ES-I3 (cell line): ENCODE measurements around the gene KRT28.
"Not testable (repeated sequence)": the region's sequence is repeated elsewhere in the genome, so short reads cannot be mapped to it uniquely, and the experiment has no call there.

Experiments
- H3K36me3 ChIP-seq: 2 replicates; pipeline ENCODE4 v1.6.1; 2013; ENCODE audit warnings: mild to moderate bottlenecking, low read length, control low read depth, moderate library complexity; ENCODE audit not compliant: insufficient read depth
- H3K4me1 ChIP-seq: 2 replicates; pipeline ENCODE4 v1.6.1; 2013; ENCODE audit warnings: mild to moderate bottlenecking, control low read depth, low read length; ENCODE audit not compliant: insufficient read depth
- H3K9ac ChIP-seq: 2 replicates; pipeline ENCODE4 v1.6.1; 2013; ENCODE audit warnings: low read depth, mild to moderate bottlenecking, low read length, moderate library complexity
- H3K9me3 ChIP-seq: 2 replicates; pipeline ENCODE4 v1.6.1; 2013; ENCODE audit warnings: mild to moderate bottlenecking, low read length, moderate library complexity; ENCODE audit not compliant: control insufficient read depth, insufficient read depth

KRT28 gene

DNA sequence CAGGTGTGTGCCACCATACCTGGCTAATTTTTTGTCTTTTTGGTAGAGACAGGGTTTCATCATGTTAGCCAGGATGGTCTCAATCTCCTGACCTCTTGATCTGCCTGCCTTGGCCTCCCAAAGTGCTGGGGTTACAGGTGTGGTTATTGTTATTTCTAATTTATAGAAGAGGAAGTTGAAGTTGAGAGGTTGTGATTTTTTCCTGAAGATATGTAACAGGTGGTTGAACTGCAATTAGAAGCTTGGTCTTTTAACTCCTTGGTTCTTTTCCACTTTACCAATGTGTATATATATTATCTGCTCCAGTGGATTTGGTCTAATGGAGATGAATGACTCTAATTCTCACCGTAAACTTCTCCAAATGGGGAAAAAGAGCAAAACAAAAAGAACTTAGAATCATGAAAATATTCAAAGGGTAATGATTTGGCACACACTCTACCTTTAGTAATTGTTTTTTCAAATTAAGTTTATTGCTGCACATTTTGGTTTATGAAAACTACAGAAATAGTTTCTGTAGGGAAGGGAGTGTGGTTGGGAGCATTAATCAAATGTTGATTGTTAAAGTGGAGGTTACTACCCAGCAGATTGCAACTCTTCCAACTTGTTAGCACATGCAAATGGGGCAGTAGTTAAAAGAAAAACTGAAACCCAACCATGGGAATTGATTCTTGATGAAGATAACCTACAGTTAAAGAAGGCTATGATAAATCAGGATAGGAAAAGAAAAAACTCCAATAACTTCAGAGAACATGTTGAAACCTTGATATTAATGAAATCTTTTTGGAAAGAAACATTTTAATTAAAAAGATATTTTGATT, 24.5 kb upstream of the KRT28 start:
- H3K4me1 ChIP-seq = no peaks in the 10 kb centered on the region

DNA sequence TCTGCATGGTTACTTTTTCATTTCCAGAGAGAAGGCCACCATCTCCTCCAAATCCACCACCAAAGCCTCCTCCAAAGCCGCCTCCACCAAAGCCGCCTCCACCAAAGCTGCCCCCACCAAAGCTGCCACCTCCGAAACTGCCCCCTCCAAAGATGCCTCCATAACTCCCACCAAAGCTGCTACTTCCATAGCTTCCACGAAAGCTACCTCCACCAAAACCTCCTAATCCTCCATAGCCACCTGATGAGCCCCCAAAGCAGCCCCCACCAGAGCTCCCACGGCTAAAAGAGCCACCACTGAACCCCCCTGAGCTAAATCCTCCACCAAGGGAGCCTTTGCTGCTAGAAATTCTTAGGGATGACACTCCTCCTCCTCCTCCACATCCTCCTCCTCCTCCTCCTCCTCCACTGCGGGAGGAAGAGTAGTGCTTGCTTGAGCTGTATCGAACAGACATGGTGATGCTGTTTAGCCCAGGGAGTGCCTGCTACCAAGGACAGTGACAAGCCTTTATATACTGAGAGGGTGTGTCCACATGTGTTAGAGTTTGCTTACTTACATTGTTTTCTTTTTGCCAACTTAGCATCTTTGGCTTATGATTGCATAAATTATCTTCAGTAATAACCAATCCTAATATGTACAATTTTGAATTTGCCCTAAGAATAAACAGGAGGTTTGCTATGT, 22.5 kb upstream of the KRT28 start, which contains the start of gene KRT10:
Gene KRT10 (minus strand): TSS at position 483 of the 681 bp plus-strand sequence. CDS start 29 bp downstream, at position 454.
- Histone ChIP-seq H3K4me1 (no peaks in the 10 kb centered on the region), H3K9me3 (no peaks in the 10 kb centered on the region), H3K9ac (no peak within 1 kb of the TSS), H3K36me3 (no peaks in the 10 kb centered on the region)

More for the DNA sequence above, 24.5 kb upstream of the KRT28 start:
- H3K9ac ChIP-seq = no peak overlapping the region
- no peaks in the 10 kb centered on the region for H3K36me3 ChIP-seq
- H3K9me3 ChIP-seq = no peaks in the 10 kb centered on the region

DNA sequence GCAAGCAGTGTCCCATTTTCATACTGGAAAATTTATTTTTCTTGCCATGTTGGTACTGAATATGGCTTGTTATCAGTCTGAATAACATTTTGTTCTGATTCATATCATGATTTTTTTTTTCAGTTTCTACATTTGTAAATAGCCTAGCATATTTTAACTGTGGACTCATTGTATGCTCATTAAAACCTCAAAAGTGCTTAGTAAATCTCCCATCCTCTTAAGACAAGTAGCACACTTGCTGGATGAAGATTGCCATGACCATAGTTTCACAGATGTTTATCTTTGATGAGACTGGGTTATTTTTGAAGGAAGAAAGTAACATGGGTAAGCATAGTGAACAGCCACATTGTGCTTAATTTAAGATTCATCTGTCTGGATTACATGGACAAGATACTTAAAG, 21.8 kb upstream of the KRT28 start:
- H3K9me3 ChIP-seq = no peaks in the 10 kb centered on the region
- no peak overlapping the region for H3K9ac ChIP-seq
- no peaks in the 10 kb centered on the region for H3K36me3 ChIP-seq
- no peaks in the 10 kb centered on the region for H3K4me1 ChIP-seq

DNA sequence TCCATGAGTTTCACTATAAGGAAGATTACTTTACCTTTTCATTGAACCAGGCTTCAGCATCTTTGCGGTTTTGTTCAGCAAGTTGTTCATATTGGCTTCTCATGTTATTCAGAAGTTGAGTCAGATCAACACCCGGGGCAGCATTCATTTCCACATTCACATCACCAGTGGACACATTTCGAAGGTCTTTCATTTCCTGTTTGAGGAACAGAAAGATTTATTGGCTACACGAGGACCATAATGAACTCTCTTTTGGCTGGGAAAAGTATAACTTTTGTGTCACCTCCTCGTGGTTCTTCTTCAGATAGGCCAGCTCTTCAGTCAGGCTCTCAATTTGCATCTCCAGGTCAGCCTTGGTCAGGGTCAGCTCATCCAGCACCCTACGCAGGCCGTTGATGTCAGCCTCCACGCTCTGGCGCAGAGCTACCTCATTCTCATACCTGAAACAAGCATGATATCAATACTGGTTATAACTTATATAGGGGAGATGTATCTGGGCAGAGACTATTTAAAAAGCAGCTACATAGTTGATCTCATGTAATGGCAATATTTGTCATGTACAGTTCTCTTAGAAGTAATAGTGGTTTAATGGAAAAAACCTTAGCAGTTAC, 20.6 kb upstream of the KRT28 start:
- no peak overlapping the region for H3K9ac ChIP-seq
- no peaks in the 10 kb centered on the region for H3K4me1 ChIP-seq
- H3K36me3 ChIP-seq = no peaks in the 10 kb centered on the region
- no peaks in the 10 kb centered on the region for H3K9me3 ChIP-seq

DNA sequence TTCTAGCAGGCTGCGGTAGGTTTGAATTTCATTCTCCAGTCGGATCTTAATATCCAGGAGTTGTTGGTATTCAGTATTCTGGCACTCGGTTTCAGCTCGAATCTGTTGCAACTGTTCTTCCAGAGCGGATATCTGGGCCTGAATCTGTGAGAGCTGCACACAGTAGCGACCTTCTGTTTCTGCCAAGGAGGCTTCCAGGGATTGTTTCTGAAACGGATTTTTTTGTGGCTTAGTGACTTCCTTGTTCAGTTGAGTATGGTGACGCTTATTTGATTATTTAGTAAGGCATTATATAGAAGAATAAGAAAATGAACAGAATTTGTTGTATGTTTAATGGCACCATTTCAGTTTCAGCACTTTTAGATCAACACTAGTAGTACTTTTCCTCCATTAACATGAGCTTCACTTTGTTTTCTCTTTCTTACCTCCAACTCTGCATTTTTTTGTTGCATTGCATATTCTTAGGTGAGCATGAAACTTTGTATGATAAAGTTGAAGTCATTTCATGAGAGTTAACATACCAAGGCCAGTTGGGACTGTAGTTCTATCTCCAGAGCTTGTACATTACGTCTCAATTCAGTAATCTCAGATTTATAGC, 19.9 kb upstream of the KRT28 start:
- Histone ChIP-seq H3K36me3 (no peaks in the 10 kb centered on the region), H3K9ac (peak overlapping the region; percentile 94), H3K9me3 (no peaks in the 10 kb centered on the region), H3K4me1 (no peaks in the 10 kb centered on the region)

DNA sequence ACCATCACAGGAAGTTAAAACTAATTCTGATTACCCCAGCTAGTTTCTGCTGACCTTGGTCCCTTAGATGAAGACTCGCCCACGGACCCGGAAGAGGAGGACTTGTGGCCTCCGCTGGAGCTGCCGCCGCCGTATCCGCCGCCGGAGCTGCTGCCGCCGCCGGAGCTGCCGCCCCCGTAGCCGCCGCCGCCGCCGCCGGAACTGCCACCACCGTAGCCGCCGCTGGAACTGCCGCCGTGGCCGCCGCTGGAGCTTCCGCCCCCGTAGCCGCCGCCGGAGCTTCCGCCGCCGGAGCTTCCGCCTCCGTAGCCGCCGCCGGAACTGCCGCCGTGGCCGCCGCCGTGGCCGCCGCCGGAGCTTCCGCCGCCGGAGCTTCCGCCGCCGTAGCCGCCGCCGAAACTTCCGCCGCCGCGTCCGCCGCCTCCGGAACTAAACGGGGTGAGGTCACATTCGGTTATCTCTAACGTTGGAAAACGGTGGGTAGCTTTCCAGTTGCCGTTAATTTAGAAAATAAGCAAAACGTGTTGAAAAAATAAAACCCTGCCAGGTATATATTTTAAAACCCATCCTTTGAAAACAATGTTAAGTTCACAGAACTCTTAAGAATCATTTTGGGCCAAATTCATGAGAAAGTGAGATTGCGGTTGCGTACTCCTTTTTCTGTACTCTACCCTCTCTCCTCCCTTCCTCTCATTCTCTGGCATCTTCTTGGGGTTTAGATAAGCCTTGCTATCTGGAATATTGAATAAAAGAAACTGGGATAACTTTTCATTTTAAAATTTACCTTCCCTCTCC, 19.2 kb upstream of the KRT28 start:
- H3K4me1 ChIP-seq = no peaks in the 10 kb centered on the region
- peak overlapping the region; percentile 94 for H3K9ac ChIP-seq
- H3K9me3 ChIP-seq = no peaks in the 10 kb centered on the region
- no peaks in the 10 kb centered on the region for H3K36me3 ChIP-seq

DNA sequence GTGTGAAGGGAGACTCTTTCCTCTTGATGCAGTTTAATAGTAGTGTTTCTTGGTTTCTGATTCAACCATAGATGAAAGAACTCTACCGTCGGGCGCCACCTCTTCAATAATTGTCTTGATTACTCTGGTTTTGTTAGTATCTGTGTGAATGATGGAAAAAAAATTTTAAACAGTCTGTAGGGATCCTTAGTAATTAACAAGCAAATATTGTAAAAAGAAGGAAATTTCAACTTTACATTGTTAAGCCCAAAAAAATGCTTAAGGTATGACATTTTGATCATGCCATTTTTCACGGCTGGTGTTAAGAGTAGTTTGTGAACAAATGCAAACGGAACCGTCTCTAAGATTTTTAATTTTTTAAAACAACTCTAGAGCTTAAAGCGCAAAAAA, 18.6 kb upstream of the KRT28 start:
- Histone ChIP-seq H3K4me1 (no peaks in the 10 kb centered on the region), H3K9ac (peak overlapping the region; percentile 94), H3K9me3 (no peaks in the 10 kb centered on the region), H3K36me3 (no peaks in the 10 kb centered on the region)

DNA sequence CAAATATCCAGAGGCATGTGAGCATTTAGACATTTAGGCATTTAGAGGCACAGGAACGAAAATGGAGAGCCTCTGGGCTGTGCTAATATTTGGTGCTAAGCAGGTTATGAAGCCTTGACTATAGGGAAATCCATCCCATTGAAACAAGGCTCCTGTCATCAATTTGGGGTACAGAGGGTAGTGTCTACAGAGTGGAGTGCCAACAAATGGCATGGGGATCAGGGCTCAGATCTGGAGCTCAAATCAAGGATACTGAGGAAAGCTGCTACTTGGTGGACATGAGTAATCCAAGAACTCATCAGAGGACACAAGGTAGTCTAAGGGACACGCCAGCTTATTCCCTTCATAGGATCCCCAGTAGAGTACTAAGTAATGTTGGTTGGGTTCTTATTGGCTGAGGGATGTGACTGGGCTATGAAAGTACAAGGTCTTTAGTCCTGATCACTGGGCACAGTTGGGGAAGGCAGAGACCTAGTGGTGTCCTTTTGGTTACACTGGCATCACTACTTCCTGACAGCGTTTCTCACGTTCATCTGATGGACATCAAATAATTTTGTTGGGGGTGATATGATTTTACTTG, 17.4 kb upstream of the KRT28 start:
- Histone ChIP-seq H3K4me1 (no peaks in the 10 kb centered on the region), H3K9me3 (no peaks in the 10 kb centered on the region), H3K9ac (no peak overlapping the region), H3K36me3 (no peaks in the 10 kb centered on the region)

DNA sequence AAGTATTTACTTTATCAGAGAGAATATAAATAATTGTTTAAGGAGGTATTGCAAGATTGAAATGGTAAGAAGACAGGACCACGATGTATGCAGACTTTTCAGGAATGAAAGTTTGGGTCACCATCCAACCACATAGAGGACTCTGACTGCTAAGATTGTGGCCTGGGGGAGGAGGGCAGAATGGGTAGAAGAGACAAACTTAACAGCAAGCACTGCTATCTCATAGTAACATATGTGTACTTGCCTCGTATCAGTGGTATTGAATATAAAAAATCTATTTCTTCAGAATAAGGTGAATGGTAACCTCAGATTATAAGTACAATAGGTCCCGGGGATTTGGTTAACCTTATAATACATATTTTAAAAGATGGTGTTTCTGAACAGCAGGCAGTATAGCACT, 16.8 kb upstream of the KRT28 start:
- H3K9ac ChIP-seq = no peak overlapping the region
- H3K36me3 ChIP-seq = no peaks in the 10 kb centered on the region
- no peaks in the 10 kb centered on the region for H3K4me1 ChIP-seq
- no peaks in the 10 kb centered on the region for H3K9me3 ChIP-seq

DNA sequence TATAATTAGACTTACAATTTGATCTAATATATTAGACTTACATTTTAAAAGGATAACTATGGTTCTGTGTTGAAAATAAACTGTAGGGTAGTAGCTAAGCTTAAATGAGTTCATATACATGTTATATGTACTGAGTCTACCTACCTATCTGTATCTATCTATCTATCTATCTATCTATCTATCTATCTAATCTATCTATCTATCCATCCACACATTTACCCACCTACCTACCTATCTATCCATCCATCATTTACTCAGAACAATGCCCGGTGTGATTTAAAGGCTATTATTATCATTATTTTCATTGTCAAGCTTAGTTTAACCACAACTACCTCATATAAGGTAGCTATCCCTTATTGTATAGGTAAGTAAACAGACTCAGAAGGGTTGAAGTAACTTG, 15.6 kb upstream of the KRT28 start:
- H3K36me3 ChIP-seq = no peaks in the 10 kb centered on the region
- no peak overlapping the region for H3K9ac ChIP-seq
- H3K4me1 ChIP-seq = no peaks in the 10 kb centered on the region
- no peaks in the 10 kb centered on the region for H3K9me3 ChIP-seq

DNA sequence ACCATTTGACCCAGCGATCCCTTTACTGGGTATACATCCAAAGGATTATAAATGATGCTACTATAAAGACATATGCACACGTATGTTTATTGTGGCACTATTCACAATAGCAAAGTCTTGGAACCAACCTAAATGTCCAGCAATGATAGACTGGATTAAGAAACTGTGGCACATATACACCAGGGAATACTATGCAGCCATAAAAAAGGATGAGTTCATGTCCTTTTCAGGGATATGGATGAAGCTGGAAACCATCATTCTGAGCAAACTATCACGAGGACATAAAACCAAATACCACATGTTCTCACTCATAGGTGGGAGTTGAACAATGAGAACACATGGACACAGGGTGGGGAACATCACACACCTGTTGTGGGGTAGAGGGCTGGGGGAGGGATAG, 14.9 kb upstream of the KRT28 start:
- H3K9ac ChIP-seq, H3K4me1 ChIP-seq, H3K36me3 ChIP-seq, H3K9me3 ChIP-seq: not testable (repeated sequence)

DNA sequence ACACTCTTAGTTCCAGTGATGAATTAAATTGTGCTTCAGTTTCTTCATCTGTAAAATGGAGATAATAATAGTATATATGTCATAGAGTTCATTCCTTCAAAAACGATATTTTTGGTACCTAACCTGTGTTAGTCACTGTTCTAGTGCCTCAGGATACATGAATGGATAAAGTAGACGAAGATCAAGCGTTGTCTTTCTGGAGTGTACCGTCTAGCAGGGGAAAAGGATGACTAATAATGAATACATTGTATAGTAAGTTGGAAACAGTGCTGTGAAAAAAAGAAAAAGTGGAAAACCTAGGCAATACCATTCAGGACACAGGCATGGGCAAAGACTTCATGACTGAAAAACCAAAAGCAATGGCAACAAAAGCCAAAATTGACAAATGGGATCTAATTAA, 14.0 kb upstream of the KRT28 start:
- H3K36me3 ChIP-seq = no peaks in the 10 kb centered on the region
- H3K4me1 ChIP-seq = no peaks in the 10 kb centered on the region
- no peaks in the 10 kb centered on the region for H3K9me3 ChIP-seq
- no peak overlapping the region for H3K9ac ChIP-seq

DNA sequence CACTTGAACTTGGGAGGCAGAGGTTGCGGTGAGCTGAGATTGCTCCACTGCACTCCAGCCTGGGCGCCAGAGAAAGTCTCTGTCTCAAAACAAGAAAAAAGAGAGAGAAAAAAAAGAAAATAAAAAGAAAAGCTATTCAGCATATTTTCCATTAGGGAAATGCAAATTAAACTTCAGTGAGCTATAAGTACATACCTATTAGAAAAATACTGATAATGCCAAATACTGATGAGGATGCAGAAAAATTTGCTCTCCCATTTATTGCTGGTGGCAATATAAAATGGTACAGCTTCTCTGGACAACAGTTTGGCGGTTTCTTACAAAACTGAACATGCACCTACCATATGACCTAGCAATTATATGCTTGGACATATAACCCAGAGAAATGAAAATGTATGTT, 12.9 kb upstream of the KRT28 start:
- no peaks in the 10 kb centered on the region for H3K36me3 ChIP-seq
- H3K9ac ChIP-seq = no peak overlapping the region
- H3K9me3 ChIP-seq = no peaks in the 10 kb centered on the region
- H3K4me1 ChIP-seq = no peaks in the 10 kb centered on the region

DNA sequence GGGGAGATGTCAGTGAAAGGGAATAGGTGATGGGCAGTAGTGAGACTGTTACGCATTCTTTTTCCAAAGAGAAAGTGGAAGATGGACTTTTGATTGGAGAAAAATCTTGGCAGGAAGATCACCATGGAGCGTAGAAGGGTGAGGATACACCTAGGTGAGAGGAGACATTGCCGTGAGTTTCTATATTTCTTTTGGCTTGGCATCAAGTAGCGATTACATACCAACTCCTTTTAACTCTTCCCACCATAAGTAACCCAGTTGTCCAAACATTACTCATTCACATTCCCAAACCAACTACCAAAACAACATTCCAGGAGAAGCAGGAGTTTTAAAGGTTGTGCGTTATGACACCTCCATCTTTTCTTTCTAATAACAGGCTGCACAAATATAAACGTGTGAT, 10.7 kb upstream of the KRT28 start:
- H3K9me3 ChIP-seq = no peaks in the 10 kb centered on the region
- H3K4me1 ChIP-seq = no peaks in the 10 kb centered on the region
- no peak overlapping the region for H3K9ac ChIP-seq
- no peaks in the 10 kb centered on the region for H3K36me3 ChIP-seq
